Measurements from ENCODE around the gene TECPR1. TPM values are rescaled to one million over a fixed set of nuclear protein-coding genes. Genes with fewer than 3 reads are reported as not detected.

TECPR1 gene
- total RNA-seq, 1 donor from 2014 or later = 10.8 TPM

DNA sequence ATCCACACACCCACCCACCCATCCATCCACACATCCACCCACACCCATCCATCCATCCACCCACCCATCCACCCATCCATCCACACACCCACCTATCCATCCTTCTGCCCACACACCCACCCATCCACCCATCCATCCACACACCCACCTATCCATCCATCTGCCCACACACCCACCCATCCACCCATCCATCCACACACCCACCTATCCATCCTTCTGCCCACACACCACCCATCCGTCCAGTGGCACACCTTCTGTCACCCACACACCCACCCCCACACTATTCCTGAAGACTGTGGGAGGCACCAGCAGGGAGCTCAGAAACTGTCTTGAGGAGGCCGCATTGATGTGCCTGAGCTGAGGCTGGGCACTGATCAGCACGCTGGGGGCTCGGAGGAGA is 9.1 kb downstream of the TECPR1 start:
- no peak overlapping the region for H3K4me3 ChIP-seq
- Mint-ChIP-seq H3K9me3 (no peaks in the 10 kb centered on the region), H3K27me3 (ENCODE audit: insufficient read depth, low read depth) (no peaks in the 10 kb centered on the region), H3K36me3 (peaks cover 2% of the 10 kb centered on the region), H3K27ac (no peak overlapping the region), H3K4me3 (no peak overlapping the region), H3K4me1 (no peaks in the 10 kb centered on the region)
- no peak overlapping the region for H3K27ac ChIP-seq
- H3K36me3 ChIP-seq = no peaks in the 10 kb centered on the region
- H3K9me3 ChIP-seq (ENCODE audit: low read depth) = no peaks in the 10 kb centered on the region
- no peak overlapping the region for H2AFZ ChIP-seq (replicated peaks)
- H3K27me3 ChIP-seq = no peaks in the 10 kb centered on the region
- DNase-seq (ENCODE audit: low spot score) = no peak
- H3K4me2 ChIP-seq = no peak overlapping the region
- H3K79me2 ChIP-seq (ENCODE audit: low read depth) = no peaks in the 10 kb centered on the region
- H4K20me1 ChIP-seq (ENCODE audit: low read depth) = no peaks in the 10 kb centered on the region
- TF ChIP-seq CTCF (IDR thresholded peaks at IDR 0.05) (no peak), EZH2phosphoT487 (IDR thresholded peaks at IDR 0.05) (no peak), EZH2 (IDR thresholded peaks at IDR 0.05) (no peak)
- no peaks in the 10 kb centered on the region for H3F3A ChIP-seq (ENCODE audit: low read depth)
- H3K4me1 ChIP-seq = peaks cover 6% of the 10 kb centered on the region
- no peak overlapping the region for H3K9ac ChIP-seq

DNA sequence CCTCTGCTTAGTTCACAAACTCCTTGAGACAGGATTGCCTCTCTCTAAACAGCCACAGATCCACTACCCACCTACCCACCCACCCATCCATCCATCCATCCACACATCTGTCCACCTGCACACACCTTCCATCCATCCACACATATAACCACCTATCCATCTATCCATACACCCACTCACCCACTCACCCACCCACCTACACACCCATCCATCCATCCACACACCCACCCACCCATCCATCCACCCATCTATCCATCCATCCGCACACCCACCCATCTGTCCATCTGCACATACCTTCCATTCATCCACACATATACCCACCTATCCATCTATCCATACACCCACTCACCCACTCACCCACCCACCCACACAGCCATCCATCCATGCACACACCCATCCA is 9.7 kb downstream of the TECPR1 start:
- Mint-ChIP-seq H3K36me3 (peaks cover 2% of the 10 kb centered on the region), H3K9me3 (no peaks in the 10 kb centered on the region), H3K4me1 (no peaks in the 10 kb centered on the region), H3K27ac (no peak overlapping the region), H3K4me3 (no peak overlapping the region), H3K27me3 (ENCODE audit: insufficient read depth, low read depth) (no peaks in the 10 kb centered on the region)
- Histone ChIP-seq H3K36me3 (no peaks in the 10 kb centered on the region), H4K20me1 (ENCODE audit: low read depth) (no peaks in the 10 kb centered on the region), H3K9ac (no peak overlapping the region), H3K9me3 (ENCODE audit: low read depth) (no peaks in the 10 kb centered on the region), H3K4me3 (no peak overlapping the region), H3K4me1 (peaks cover 6% of the 10 kb centered on the region), H3K79me2 (ENCODE audit: low read depth) (no peaks in the 10 kb centered on the region), H2AFZ (replicated peaks) (no peak overlapping the region), H3F3A (ENCODE audit: low read depth) (no peaks in the 10 kb centered on the region), H3K4me2 (no peak overlapping the region), H3K27me3 (no peaks in the 10 kb centered on the region), H3K27ac (no peak overlapping the region)
- DNase-seq (ENCODE audit: low spot score) = no peak
- TF ChIP-seq EZH2phosphoT487 (IDR thresholded peaks at IDR 0.05) (no peak), EZH2 (IDR thresholded peaks at IDR 0.05) (no peak), CTCF (IDR thresholded peaks at IDR 0.05) (no peak)

DNA sequence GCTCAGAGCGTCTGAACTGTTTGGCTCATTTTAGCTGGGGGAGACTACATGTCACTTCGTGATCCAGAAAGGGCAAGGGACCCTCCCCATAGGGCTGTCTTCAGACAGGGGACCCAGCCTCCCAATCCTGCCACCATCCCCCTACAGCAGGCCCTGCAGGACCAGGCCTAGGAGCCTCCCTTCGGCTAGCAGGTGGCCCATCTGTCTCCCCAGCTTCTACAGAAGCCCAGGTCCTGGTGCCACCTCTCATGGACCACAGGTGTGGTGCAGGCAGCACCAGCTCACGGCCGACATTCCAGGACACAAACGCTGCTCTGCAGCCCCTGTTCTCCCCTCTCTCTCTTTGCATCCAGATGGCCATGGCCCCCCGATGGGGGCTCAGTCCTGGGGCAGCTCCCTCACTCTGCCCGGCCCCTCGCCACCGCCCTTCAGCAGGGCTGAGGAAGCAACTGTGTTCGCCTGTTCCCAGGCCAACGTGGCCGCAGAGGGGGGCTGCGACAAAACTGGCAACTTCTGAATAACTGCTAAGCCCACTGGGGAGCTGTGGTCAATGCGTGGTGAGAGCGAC is 10.3 kb downstream of the TECPR1 start:
- Histone ChIP-seq H3K9me3 (ENCODE audit: low read depth) (no peaks in the 10 kb centered on the region), H4K20me1 (ENCODE audit: low read depth) (no peaks in the 10 kb centered on the region), H2AFZ (replicated peaks) (no peak overlapping the region), H3K79me2 (ENCODE audit: low read depth) (no peaks in the 10 kb centered on the region), H3K4me3 (no peak overlapping the region), H3F3A (ENCODE audit: low read depth) (no peaks in the 10 kb centered on the region), H3K27me3 (no peaks in the 10 kb centered on the region), H3K27ac (no peak overlapping the region), H3K4me1 (peaks cover 6% of the 10 kb centered on the region), H3K9ac (no peak overlapping the region), H3K4me2 (no peak overlapping the region), H3K36me3 (no peaks in the 10 kb centered on the region)
- no peak overlapping the region for H3K4me3 Mint-ChIP-seq
- TF ChIP-seq EZH2 (IDR thresholded peaks at IDR 0.05) (no peak), CTCF (IDR thresholded peaks at IDR 0.05) (no peak), EZH2phosphoT487 (IDR thresholded peaks at IDR 0.05) (no peak)
- DNase-seq (ENCODE audit: low spot score) = no peak
- H3K9me3 Mint-ChIP-seq = no peaks in the 10 kb centered on the region
- no peaks in the 10 kb centered on the region for H3K4me1 Mint-ChIP-seq
- H3K36me3 Mint-ChIP-seq = peaks cover 2% of the 10 kb centered on the region
- no peak overlapping the region for H3K27ac Mint-ChIP-seq
- no peaks in the 10 kb centered on the region for H3K27me3 Mint-ChIP-seq (ENCODE audit: insufficient read depth, low read depth)

Measured in neural progenitor cell (in vitro differentiated cells).